Fibroblast of pulmonary artery (primary cell): Measurements from ENCODE around the gene ABTB2.

Source experiments
- DNase-seq: peaks from one replicate; pipeline ENCODE4 v3.0.0-alpha.2; 2010; ENCODE audit warnings: low read depth
- H3K4me3 ChIP-seq: replicated peaks from 2 replicates; pipeline ENCODE4 v1.5.1; 2011; ENCODE audit warnings: low read depth, mild to moderate bottlenecking, control low read depth, low read length, moderate library complexity
- CTCF ChIP-seq: IDR thresholded peaks from 2 replicates; pipeline ENCODE4 v1.5.1; 2011; ENCODE audit warnings: mild to moderate bottlenecking, control low read depth, low read length, inconsistent platforms; ENCODE audit errors: missing control alignments

The ABTB2 gene

GRCh38 chr11:34213366-34213765 is 144.4 kb downstream of the ABTB2 start:
- no peak overlapping the region for H3K4me3 ChIP-seq
- DNase-seq = no peak
- TF ChIP-seq CTCF = no peak

DNA sequence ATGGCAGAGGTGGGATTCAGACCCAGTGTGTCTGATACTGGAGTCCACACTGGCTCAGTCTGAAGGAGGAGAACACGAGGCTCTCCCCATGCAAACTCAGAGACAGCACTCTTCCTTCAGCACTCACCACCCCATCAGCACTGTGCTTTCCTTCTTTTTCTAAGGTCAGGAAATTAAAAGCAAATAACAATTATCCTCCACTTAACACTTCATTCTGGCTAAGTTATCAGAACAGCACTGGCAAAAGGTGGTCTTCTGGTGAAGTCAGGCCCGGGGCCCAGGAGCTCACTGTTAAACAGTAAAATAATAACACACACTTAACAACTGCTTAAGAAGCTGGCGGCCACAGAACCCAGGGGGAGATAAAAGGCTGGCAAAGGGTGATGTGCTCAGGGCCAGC is 145.2 kb downstream of the ABTB2 start:
- no peak for TF ChIP-seq CTCF
- no peak for DNase-seq
- no peak overlapping the region for H3K4me3 ChIP-seq

DNA sequence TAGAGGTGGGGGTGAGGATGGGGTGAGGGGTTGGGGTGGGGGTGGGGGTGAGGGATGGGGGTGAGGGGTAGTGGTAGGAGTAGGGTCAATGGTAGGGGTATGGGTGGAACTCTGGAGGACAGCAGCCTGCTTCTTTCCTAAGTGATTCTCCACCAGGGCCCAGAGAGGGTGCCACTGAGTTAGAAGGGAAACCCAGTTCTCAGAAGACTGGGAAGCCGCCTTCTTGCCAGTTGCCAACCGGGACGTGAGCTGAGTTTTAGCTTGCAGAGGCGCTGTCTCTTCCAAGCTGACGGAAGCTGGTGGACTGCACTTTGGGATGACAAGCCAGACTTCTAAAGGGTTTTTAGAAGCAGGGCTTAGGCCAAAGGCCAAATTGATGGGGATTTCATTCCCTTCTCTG is 148.0 kb downstream of the ABTB2 start:
- no peak for TF ChIP-seq CTCF
- no peak overlapping the region for H3K4me3 ChIP-seq
- DNase-seq = no peak

DNA sequence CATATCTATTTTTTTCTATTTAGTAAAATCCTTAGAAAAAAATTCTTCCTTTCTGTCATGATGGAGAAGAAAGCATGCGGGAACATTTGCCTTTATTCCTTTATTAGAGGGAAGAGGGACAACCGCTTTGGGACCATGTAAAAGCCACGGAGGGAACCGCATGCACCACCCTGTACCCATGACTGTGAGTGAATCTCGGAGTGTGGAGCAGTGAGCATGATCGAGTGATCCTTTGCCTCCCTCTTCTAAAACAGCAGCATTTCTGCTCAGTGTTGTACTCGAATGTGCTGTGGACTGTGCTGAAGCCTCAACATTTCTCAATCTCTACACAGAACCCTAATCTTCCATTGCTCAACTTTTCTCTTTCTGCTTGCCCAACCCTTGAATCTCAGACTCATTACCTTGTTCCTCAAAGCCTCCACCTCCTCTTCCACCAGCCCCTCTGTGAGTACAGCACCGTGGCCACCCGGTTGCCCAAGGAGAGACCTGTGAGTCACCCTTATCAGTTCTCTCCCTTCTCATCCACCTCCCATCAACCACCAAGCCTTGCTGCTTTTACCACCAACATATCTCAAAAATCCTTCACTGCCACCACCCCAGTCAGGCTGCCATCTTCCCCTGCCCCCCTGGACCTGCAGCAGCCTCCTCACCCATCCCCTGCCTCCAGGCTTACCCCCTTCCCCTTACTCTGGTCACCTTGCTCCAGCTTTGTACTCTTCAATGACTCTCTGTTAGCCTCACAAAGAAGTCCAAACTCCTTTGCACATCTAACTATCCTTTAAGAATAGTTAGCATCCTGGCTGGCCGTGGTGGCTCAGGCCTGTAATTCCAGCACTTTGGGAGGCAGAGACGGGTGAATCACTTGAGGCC is 149.3 kb downstream of the ABTB2 start:
- no peak overlapping the region for H3K4me3 ChIP-seq
- TF ChIP-seq CTCF = no peak
- peak; percentile 67 for DNase-seq

GRCh38 chr11:34207487-34208180 is 150.2 kb downstream of the ABTB2 start:
- no peak overlapping the region for H3K4me3 ChIP-seq
- no peak for DNase-seq
- TF ChIP-seq CTCF = no peak

DNA sequence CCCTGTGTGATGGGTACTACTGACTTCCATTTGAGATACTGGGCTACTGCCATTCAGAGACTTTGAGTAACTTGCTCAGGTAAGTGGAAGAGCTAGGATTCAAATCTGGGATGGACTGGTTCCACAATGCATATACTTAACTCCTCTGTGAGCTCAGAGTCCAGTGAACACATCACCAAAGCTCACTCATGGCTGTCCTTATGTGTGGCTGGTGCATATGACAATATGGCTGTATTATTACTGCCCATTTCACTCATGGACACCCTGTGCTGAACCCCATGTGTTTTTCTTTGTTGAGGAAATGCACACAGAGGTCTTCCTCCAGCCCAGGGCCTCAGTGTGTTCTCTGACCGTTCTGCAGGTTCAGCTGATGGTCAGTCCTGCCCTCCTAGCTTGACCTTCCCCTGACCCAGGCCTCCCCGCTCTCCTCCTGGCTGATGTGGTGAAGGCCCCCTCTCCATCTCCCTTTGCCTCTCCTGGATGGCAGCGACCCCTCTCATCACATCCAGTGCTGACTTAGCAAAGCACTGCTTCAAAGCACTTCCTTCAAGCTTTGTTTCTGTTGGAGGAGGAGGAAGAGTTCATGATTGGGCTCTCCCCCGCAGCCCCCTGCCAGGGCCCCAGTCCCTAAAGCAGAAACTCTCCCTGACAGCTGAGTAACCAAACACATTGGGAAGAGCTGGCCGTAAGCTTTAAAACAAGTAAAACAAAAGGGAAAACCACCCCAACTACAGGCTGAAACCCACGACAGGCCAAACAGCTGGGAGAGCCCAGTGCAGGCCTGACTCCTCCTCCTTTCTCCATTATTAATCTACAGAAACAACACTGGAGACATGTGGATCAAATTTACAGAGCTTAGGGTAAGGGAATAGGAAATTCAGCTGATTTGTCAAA is 151.2 kb downstream of the ABTB2 start:
- TF ChIP-seq CTCF = no peak
- no peak overlapping the region for H3K4me3 ChIP-seq
- no peak for DNase-seq
